K562 (cell line): ENCODE results near the gene TOR1A. TPM values are rescaled to one million over a fixed set of nuclear protein-coding genes. Genes with fewer than 3 reads are reported as not detected.
A peak's percentile ranks its signal among the peaks of the same experiment; 100 is the strongest.

Experiments used
- ATAC-seq: fragments of 200-7000 bp; cut with Tn5 transposase; 3 replicates; pipeline ENCODE4 v1.9.1; 2020; ENCODE audit warnings: moderate library complexity
- Bru-seq: library from RNA; stranded (reverse); fragments of 400-500 nt; gene quantifications from one replicate; lab custom pipeline; 2021; lab: Mats Ljungman, UMichigan
- BruChase-seq, 2 experiments: library from RNA; stranded (reverse); fragments of 400-500 nt; gene quantifications; one replicate each; lab custom pipeline; 2021; lab: Mats Ljungman, UMichigan
- BruUV-seq: library from RNA; stranded (reverse); fragments of 400-500 nt; replicated peaks from 2 replicates; lab custom pipeline; 2021; lab: Mats Ljungman, UMichigan
- CTCF ChIA-PET: fragments of 300-600 bp; formaldehyde crosslinking; extraction: SDS; loops from one replicate; lab custom pipeline; 2021; ENCODE audit warnings: low intra/inter-chr PET ratio; lab: Yijun Ruan, JAX
- POLR2A ChIA-PET: fragments of 300-600, 350-650 bp; sonication (Branson Sonifier 250); formaldehyde crosslinking; extraction: SDS; loops from one replicate; lab custom pipeline; 2021; ENCODE audit warnings: antibody characterized with exemption, inconsistent platforms; lab: Yijun Ruan, JAX
- DNase-seq, 4 experiments: peaks; one replicate each; pipeline versions ENCODE4 v3.0.0 to v3.0.0-alpha.2; 2011 to 2018; ENCODE audit warnings: low spot score in 3 of 4, mixed read lengths in 3 of 4; ENCODE audit errors: extremely low read depth in 1 of 4
- FAIRE-seq: peaks from 2 replicates; lab custom pipeline; 2011; peaks lifted over from hg19 to GRCh38; lab: Jason Lieb, UNC
- H2AFZ ChIP-seq: 2 replicates; pipeline ENCODE4 v1.6.0; 2011; ENCODE audit warnings: low read depth, low read length, control low read depth, inconsistent platforms
- H3K27ac ChIP-seq: fragments of 200-600 bp; 3 replicates; pipeline ENCODE4 v1.8.0; 2011; ENCODE audit warnings: low read depth, mild to moderate bottlenecking, control low read depth, inconsistent platforms, low read length, moderate library complexity, mixed read lengths; ENCODE audit errors: extremely low read depth
- H3K27me3 ChIP-seq, 2 experiments: fragments of 300-600 bp in 1 of 2; 2 replicates in 1 of 2; 3 replicates in 1 of 2; pipeline versions ENCODE4 v1.6.0 to v1.8.0; 2011; ENCODE audit warnings: inconsistent platforms in 2 of 2, low read length in 2 of 2, mild to moderate bottlenecking in 1 of 2, mixed read lengths in 1 of 2, moderate library complexity in 1 of 2; ENCODE audit not compliant: control insufficient read depth in 2 of 2, insufficient read depth in 2 of 2
- H3K36me3 ChIP-seq: fragments of 300-600 bp; 3 replicates; pipeline ENCODE4 v1.8.0; 2011; ENCODE audit warnings: mild to moderate bottlenecking, low read length, inconsistent platforms; ENCODE audit not compliant: control insufficient read depth, insufficient read depth
- H3K4me1 ChIP-seq, 2 experiments: fragments of 200-600 bp in 1 of 2; replicated peaks in 1 of 2; 2 replicates in 1 of 2; 3 replicates in 1 of 2; pipeline versions ENCODE4 v1.5.1 to v1.8.0; 2011; ENCODE audit warnings: inconsistent platforms in 2 of 2, low read length in 2 of 2, mild to moderate bottlenecking in 1 of 2, mixed read lengths in 1 of 2, moderate library complexity in 1 of 2; ENCODE audit not compliant: control insufficient read depth in 2 of 2, insufficient read depth in 2 of 2
- H3K4me2 ChIP-seq: 2 replicates; pipeline ENCODE4 v1.6.1; 2011; ENCODE audit warnings: low read length, control low read depth, inconsistent platforms, mixed read lengths; ENCODE audit not compliant: insufficient read depth
- H3K4me3 ChIP-seq: fragments of 200-600 bp; sonication (generic), shearing (Covaris generic); 2 replicates; pipeline ENCODE4 v1.5.1; 2016; ENCODE audit warnings: control low read depth, inconsistent platforms
- H3K79me2 ChIP-seq: fragments of 200-600 bp; 3 replicates; pipeline ENCODE4 v1.8.0; 2011; ENCODE audit warnings: low read length, inconsistent platforms; ENCODE audit not compliant: control insufficient read depth, insufficient read depth
- H3K9ac ChIP-seq, 2 experiments: 2 replicates each; pipeline versions ENCODE4 v1.6.0 to v1.6.1; 2011; ENCODE audit warnings: low read depth in 2 of 2, low read length in 2 of 2, control low read depth in 1 of 2, inconsistent platforms in 1 of 2, mild to moderate bottlenecking in 1 of 2, mixed read lengths in 1 of 2; ENCODE audit not compliant: insufficient read depth in 1 of 2
- H3K9me1 ChIP-seq: one replicate; pipeline ENCODE4 v1.6.0; 2011; ENCODE audit warnings: inconsistent platforms, mild to moderate bottlenecking, low read length, moderate library complexity; ENCODE audit not compliant: control insufficient read depth, insufficient read depth
- H3K9me3 ChIP-seq: replicated peaks from 2 replicates; pipeline ENCODE4 v1.5.1; 2011; ENCODE audit warnings: low read depth, low read length, inconsistent platforms; ENCODE audit not compliant: control insufficient read depth, insufficient read depth
- H4K20me1 ChIP-seq: replicated peaks from 2 replicates; pipeline ENCODE4 v1.6.1; 2011; ENCODE audit warnings: low read length, inconsistent platforms, mixed read lengths; ENCODE audit not compliant: control insufficient read depth, insufficient read depth
- MTA3 ChIP-seq: fragments of 450-650 bp; formaldehyde crosslinking; IDR thresholded peaks from 2 replicates; pipeline ENCODE4 v1.6.1; 2017; ENCODE audit warnings: mild to moderate bottlenecking, borderline replicate concordance
- POLR2AphosphoS5 ChIP-seq: IDR thresholded peaks from 2 replicates; pipeline ENCODE4 v1.6.1; 2011; ENCODE audit warnings: mild to moderate bottlenecking, low read depth, low read length, moderate library complexity; ENCODE audit not compliant: control insufficient read depth, insufficient read depth
- PRPF4 ChIP-seq: fragments of 200-400 bp; formaldehyde crosslinking; IDR thresholded peaks from one replicate; pipeline ENCODE4 v1.6.1; 2017; ENCODE audit warnings: low read length, low read depth, mild to moderate bottlenecking; ENCODE audit not compliant: insufficient read depth, poor library complexity, severe bottlenecking
- SREBF1 ChIP-seq: fragments of 150-350 bp; IDR thresholded peaks from 2 replicates; pipeline ENCODE4 v1.6.1; 2014; ENCODE audit warnings: antibody characterized with exemption, low read depth, low read length, borderline replicate concordance
- TCF7L2 ChIP-seq: fragments of 150-350 bp; IDR thresholded peaks from 2 replicates; pipeline ENCODE4 v1.6.1; 2016; ENCODE audit warnings: low read depth, mild to moderate bottlenecking, low read length, moderate library complexity
- THRAP3 ChIP-seq: fragments of 450-650 bp; IDR thresholded peaks from 2 replicates; pipeline ENCODE4 v1.6.1; 2016; ENCODE audit warnings: mild to moderate bottlenecking, inconsistent platforms, borderline replicate concordance
- XRCC4 ChIP-seq: IDR thresholded peaks from one replicate; pipeline ENCODE4 v1.6.1; 2011; ENCODE audit not compliant: insufficient read depth, insufficient read length; ENCODE audit errors: extremely low read depth
- ZC3H11A ChIP-seq: IDR thresholded peaks from 2 replicates; pipeline ENCODE4 v1.6.1; 2012; ENCODE audit warnings: low read depth, low read length, improper control_type of control experiment
- ZFP1 ChIP-seq: fragments of 450-650 bp; formaldehyde crosslinking; IDR thresholded peaks from 2 replicates; pipeline ENCODE4 v1.4.0; 2020; ENCODE audit warnings: mild to moderate bottlenecking, mixed read lengths
- WGBS: fragments of 100-300 bp; shearing (Covaris generic); methylation state at CpG from one replicate; pipeline ENCODE4 v1.1.6; 2016; ENCODE audit warnings: low coverage, mixed read lengths; ENCODE audit not compliant: insufficient coverage; ENCODE audit errors: missing lambda C conversion rate; 5-methylcytosine and 5-hydroxymethylcytosine counted together
- in situ Hi-C: fragments of 300-500 bp; cut with MboI; formaldehyde crosslinking; loops from 4 replicates; pipeline ENCODE4 v1.15.0; 2018; ENCODE audit warnings: inconsistent platforms, mixed read lengths
- intact Hi-C: fragments of 100-400 bp; cut with micrococcal nuclease; formaldehyde crosslinking; loops from 2 replicates; pipeline ENCODE4 v1.14.2; 2022
- long read RNA-seq, 3 experiments: library from polyadenylated mRNA in 2 of 3; library from RNA in 1 of 3; unstranded in 2 of 3; stranded (forward) in 1 of 3; transcript quantifications; one replicate each; pipeline ENCODE4 v2.0.0, GENCODE V29; 2019 to 2022
- polyA minus RNA-seq, 3 experiments: library from RNA; depleted of rRNA, polyadenylated mRNA; stranded (reverse); fragments of >200 nt; gene quantifications; 2 replicates each; pipeline ENCODE4 v1.2.3, GENCODE V29; 2011
- polyA plus RNA-seq, 8 experiments: library from polyadenylated mRNA; depleted of rRNA in 4 of 8; stranded (reverse) in 5 of 8; unstranded in 3 of 8; fragments of >200 nt; fragmentation: Nextera tagmentation in 2 of 8; fragmentation: Illumina TruSeq in 1 of 8; extraction: Ambion mirVana in 2 of 8; extraction: Trizol in 1 of 8; gene quantifications; 2 replicates each; pipeline versions ENCODE4 v1.2.1 to v1.2.3, GENCODE V29; 2011 to 2014; ENCODE audit warnings: inconsistent platforms in 1 of 8, missing spikeins in 1 of 8
- total RNA-seq, 7 experiments: library from RNA; depleted of rRNA in 6 of 7; stranded (reverse); fragments of >200 nt in 6 of 7; fragmentation: Illumina TruSeq in 2 of 7; extraction: Trizol in 2 of 7; gene quantifications; 2 replicates each; pipeline versions ENCODE4 v1.2.1 to v1.2.3, GENCODE V29; 2011 to 2021; ENCODE audit warnings: low replicate concordance in 1 of 7
- TF ChIP-seq, protein P1 (sequence below): fragments of 450-650 bp; formaldehyde crosslinking; IDR thresholded peaks from 2 replicates; pipeline ENCODE4 v1.4.0; 2020; ENCODE audit warnings: mild to moderate bottlenecking

TOR1A gene, protein sequence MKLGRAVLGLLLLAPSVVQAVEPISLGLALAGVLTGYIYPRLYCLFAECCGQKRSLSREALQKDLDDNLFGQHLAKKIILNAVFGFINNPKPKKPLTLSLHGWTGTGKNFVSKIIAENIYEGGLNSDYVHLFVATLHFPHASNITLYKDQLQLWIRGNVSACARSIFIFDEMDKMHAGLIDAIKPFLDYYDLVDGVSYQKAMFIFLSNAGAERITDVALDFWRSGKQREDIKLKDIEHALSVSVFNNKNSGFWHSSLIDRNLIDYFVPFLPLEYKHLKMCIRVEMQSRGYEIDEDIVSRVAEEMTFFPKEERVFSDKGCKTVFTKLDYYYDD
- 109 and 165 TPM in 2 replicates for total RNA-seq (2011; cell fraction: chromatin; rRNA removed; ENCODE audit: low replicate concordance)
- total RNA-seq (2011; cell fraction: nucleolus; rRNA removed): 107 and 123 TPM in 2 replicates
- total RNA-seq (2011; cell fraction: nucleoplasm; rRNA removed): 121 and 138 TPM in 2 replicates
- total RNA-seq (2014; rRNA removed) (44.4 and 46.0 TPM in 2 replicates), total RNA-seq (2014; rRNA removed; fragmentation: Illumina TruSeq; extraction: Trizol) (39.9 and 45.9 TPM in 2 replicates), total RNA-seq (2015; rRNA removed; fragmentation: Illumina TruSeq; extraction: Trizol) (54.3 and 55.5 TPM in 2 replicates), total RNA-seq (2021) (49.5 and 51.3 TPM in 2 replicates), polyA plus RNA-seq (2011; rRNA removed) (74.8 and 85.8 TPM in 2 replicates), polyA plus RNA-seq (2014; fragmentation: Illumina TruSeq; extraction: Trizol) (68.9 and 74.0 TPM in 2 replicates), polyA plus RNA-seq (2014; fragmentation: Nextera tagmentation; extraction: Ambion mirVana) (1 to 10 TPM; 4.5 to 9.9 TPM), polyA plus RNA-seq (2014; rRNA removed) (67.9 and 74.7 TPM in 2 replicates), polyA minus RNA-seq (2011; rRNA and poly(A)+ RNA removed) (56.3 and 66.1 TPM in 2 replicates), Bru-seq, nascent RNA (percentile 85 among the genes with signal in this experiment), BruChase-seq, experiment 1, labeled RNA remaining after a 2-hour chase (percentile 89 among the genes with signal in this experiment), BruChase-seq, experiment 2, labeled RNA remaining after a 6-hour chase (percentile 85 among the genes with signal in this experiment)
- polyA plus RNA-seq (2011; cell fraction: cytosol; rRNA removed): 67.0 and 76.5 TPM in 2 replicates
- 41.7 and 44.0 TPM in 2 replicates for polyA plus RNA-seq (2011; cell fraction: nucleus; rRNA removed)
- 55.0 and 59.0 TPM in 2 replicates for polyA plus RNA-seq (2012)
- polyA minus RNA-seq (2011; cell fraction: cytosol; rRNA and poly(A)+ RNA removed): 27.0 and 29.2 TPM in 2 replicates
- 23.3 and 34.1 TPM in 2 replicates for polyA minus RNA-seq (2011; cell fraction: nucleus; rRNA and poly(A)+ RNA removed)
- long read RNA-seq, experiment 1, transcript TOR1A-201 (5 exons, 2,076 nt): major isoform, 209 of 285 reads
- long read RNA-seq, experiment 1, partial matches to known transcripts: 11 of 285 reads
- long read RNA-seq, experiment 1, other reads (novel, unspliced or antisense): 63 of 285 reads
- long read RNA-seq, experiment 2, transcript TOR1A-201 (5 exons, 2,076 nt): major isoform, 36 of 72 reads
- long read RNA-seq, experiment 2, partial matches to known transcripts: 7 of 72 reads
- long read RNA-seq, experiment 2, other reads (novel, unspliced or antisense): 29 of 72 reads
- long read RNA-seq, experiment 3, transcript TOR1A-201 (5 exons, 2,076 nt): major isoform, 115 of 127 reads
- long read RNA-seq, experiment 3, partial matches to known transcripts: 2 of 127 reads
- long read RNA-seq, experiment 3, other reads (novel, unspliced or antisense): 9 of 127 reads

DNA sequence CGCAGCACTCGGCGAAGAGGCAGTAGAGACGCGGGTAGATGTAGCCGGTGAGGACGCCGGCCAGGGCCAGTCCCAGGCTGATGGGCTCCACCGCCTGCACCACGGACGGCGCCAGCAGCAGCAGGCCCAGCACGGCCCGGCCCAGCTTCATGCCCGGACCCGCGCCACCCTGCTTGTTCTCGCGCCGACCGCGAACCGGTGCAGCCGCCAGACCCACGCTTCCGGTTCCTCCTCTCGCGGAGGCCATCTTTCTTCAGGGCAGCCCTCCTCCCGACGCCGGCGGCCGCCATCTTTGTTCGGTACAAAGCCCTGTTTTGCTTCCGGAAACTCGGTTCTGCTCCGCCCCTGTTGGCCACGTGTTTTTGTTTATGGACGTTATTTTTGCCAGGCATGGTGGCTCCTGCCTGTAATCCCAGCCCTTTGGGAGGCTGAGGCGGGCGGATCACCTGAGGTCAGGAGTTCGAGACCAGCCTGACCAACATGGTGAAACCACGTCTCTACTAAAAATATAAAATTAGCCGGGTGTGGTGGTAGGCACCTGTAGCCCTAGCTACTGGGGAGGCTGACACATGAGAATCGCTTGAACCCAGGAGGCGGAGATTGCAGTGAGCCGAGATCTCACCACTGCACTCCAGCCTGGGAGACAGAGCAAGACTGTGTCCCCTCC lies at the start of gene TOR1A:
TSS of gene TOR1A (minus strand) at position 202 of the 667 bp plus-strand sequence. CDS start at position 151, 51 bp downstream.
- H3K27me3 ChIP-seq: no peaks in the 10 kb centered on the region
- intact Hi-C loops: loop anchor here (1.0 kb wide), 2 partner anchors 11 to 39 kb away; partner anchors contain the start of genes C9orf78 and USP20
- peaks cover 26% of the 10 kb centered on the region for H3K79me2 ChIP-seq
- CTCF ChIA-PET: no interaction called here
- no peaks in the 10 kb centered on the region for H4K20me1 ChIP-seq
- ATAC-seq (peak; percentile 95), FAIRE-seq (peak; percentile 92), DNase-seq (peak; percentile 95 to 99 (median 96))
- peak within 1 kb of the TSS; percentile 88 for H3K4me3 ChIP-seq
- H3K4me2 ChIP-seq: peak within 1 kb of the TSS; percentile 95
- H3K36me3 ChIP-seq: peaks cover 58% of the 10 kb centered on the region
- POLR2A ChIA-PET: interaction anchor here (0.6 to 5.1 kb wide), 2 partner anchors 12 to 44 kb away, joined by 3 to 49 read pairs; no protein-coding TSS in a partner anchor
- peak within 1 kb of the TSS; percentile 95 for H2AFZ ChIP-seq
- BruUV-seq: no TSS peak
- in situ Hi-C loops: no loop called here
- peak within 1 kb of the TSS; percentile 83 for H3K27ac ChIP-seq
- peak within 1 kb of the TSS; percentile 75 to 97 for H3K9ac ChIP-seq
- no peaks in the 10 kb centered on the region for H3K9me3 ChIP-seq
- H3K9me1 ChIP-seq: no peaks in the 10 kb centered on the region
- WGBS: 1% methylated on average over 47 of the region's 47 CpGs
- peaks cover 12 to 13% of the 10 kb centered on the region in 2 experiments; a peak in 4 of 5 replicates for H3K4me1 ChIP-seq
- TF ChIP-seq PRPF4: no peak
- TF ChIP-seq TCF7L2: no peak
- no peak for TF ChIP-seq THRAP3
- TF ChIP-seq, protein P1, sequence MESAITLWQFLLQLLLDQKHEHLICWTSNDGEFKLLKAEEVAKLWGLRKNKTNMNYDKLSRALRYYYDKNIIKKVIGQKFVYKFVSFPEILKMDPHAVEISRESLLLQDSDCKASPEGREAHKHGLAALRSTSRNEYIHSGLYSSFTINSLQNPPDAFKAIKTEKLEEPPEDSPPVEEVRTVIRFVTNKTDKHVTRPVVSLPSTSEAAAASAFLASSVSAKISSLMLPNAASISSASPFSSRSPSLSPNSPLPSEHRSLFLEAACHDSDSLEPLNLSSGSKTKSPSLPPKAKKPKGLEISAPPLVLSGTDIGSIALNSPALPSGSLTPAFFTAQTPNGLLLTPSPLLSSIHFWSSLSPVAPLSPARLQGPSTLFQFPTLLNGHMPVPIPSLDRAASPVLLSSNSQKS (CRISPR knock-in tag): no peak
- TF ChIP-seq MTA3: peak; percentile 96
- no peak for TF ChIP-seq XRCC4
- 0 out of 2 replicates have a peak, but pooled peaks have one; percentile 72 for TF ChIP-seq ZC3H11A
- TF ChIP-seq ZFP1 (CRISPR knock-in tag): no peak
- peak; percentile 87 for TF ChIP-seq POLR2AphosphoS5
- no peak for TF ChIP-seq SREBF1
